Measurements from ENCODE around the gene LRP11.
"Not testable (repeated sequence)": the region's sequence is repeated elsewhere in the genome, so short reads cannot be mapped to it uniquely, and the experiment has no call there.

LRP11 gene

GRCh38 chr6:149854532-149854931 lies 9.6 kb downstream of the LRP11 start:
- no peak for FAIRE-seq
- no peak for DNase-seq (ENCODE audit: extremely low spot score, insufficient read length, low read depth)

- not testable (repeated sequence) for DNase-seq (ENCODE audit: extremely low spot score, insufficient read length, low read depth); FAIRE-seq
Measured at GRCh38 chr6:149854017-149854416, 10.1 kb downstream of the LRP11 start.

- FAIRE-seq: no peak
- DNase-seq (ENCODE audit: extremely low spot score, insufficient read length, low read depth): no peak
Measured at GRCh38 chr6:149852881-149853280, 11.3 kb downstream of the LRP11 start.

GRCh38 chr6:149852180-149852579 lies 12.0 kb downstream of the LRP11 start:
- FAIRE-seq (no peak), DNase-seq (ENCODE audit: extremely low spot score, insufficient read length, low read depth) (no peak)

GRCh38 chr6:149851461-149852110 lies 12.6 kb downstream of the LRP11 start:
- FAIRE-seq (no peak), DNase-seq (ENCODE audit: extremely low spot score, insufficient read length, low read depth) (no peak)

GRCh38 chr6:149848343-149848742 lies 15.8 kb downstream of the LRP11 start:
- not testable (repeated sequence) for FAIRE-seq; DNase-seq (ENCODE audit: extremely low spot score, insufficient read length, low read depth)

GRCh38 chr6:149847939-149848267 lies 16.3 kb downstream of the LRP11 start:
- DNase-seq (ENCODE audit: extremely low spot score, insufficient read length, low read depth) (no peak), FAIRE-seq (no peak)

GRCh38 chr6:149846321-149846720 lies 17.8 kb downstream of the LRP11 start:
- no peak for DNase-seq (ENCODE audit: extremely low spot score, insufficient read length, low read depth)
- FAIRE-seq: no peak

- no peak for FAIRE-seq
- DNase-seq (ENCODE audit: extremely low spot score, insufficient read length, low read depth): no peak
Measured at GRCh38 chr6:149845549-149845948, 18.6 kb downstream of the LRP11 start.

- FAIRE-seq (no peak), DNase-seq (ENCODE audit: extremely low spot score, insufficient read length, low read depth) (no peak)
Measured at GRCh38 chr6:149844480-149844879, 19.7 kb downstream of the LRP11 start.

GRCh38 chr6:149844036-149844435 lies 20.1 kb downstream of the LRP11 start:
- not testable (repeated sequence) for FAIRE-seq; DNase-seq (ENCODE audit: extremely low spot score, insufficient read length, low read depth)

- FAIRE-seq (no peak), DNase-seq (ENCODE audit: extremely low spot score, insufficient read length, low read depth) (no peak)
Measured at GRCh38 chr6:149843051-149843633, 21.0 kb downstream of the LRP11 start.

- DNase-seq (ENCODE audit: extremely low spot score, insufficient read length, low read depth) (no peak), FAIRE-seq (no peak)
Measured at GRCh38 chr6:149842331-149842730, 21.8 kb downstream of the LRP11 start.

GRCh38 chr6:149840345-149841075 lies 23.6 kb downstream of the LRP11 start:
- DNase-seq (ENCODE audit: extremely low spot score, insufficient read length, low read depth) (no peak), FAIRE-seq (no peak)

GRCh38 chr6:149834513-149835481 lies 29.4 kb downstream of the LRP11 start:
- FAIRE-seq (peak; percentile 56), DNase-seq (ENCODE audit: extremely low spot score, insufficient read length, low read depth) (no peak)

GRCh38 chr6:149833651-149834050 lies 30.5 kb downstream of the LRP11 start:
- FAIRE-seq (no peak), DNase-seq (ENCODE audit: extremely low spot score, insufficient read length, low read depth) (no peak)

GRCh38 chr6:149831308-149831820 lies 32.8 kb downstream of the LRP11 start:
- DNase-seq (ENCODE audit: extremely low spot score, insufficient read length, low read depth): no peak

GRCh38 chr6:149830731-149831307 lies 33.3 kb downstream of the LRP11 start:
- DNase-seq (ENCODE audit: extremely low spot score, insufficient read length, low read depth): no peak

More at GRCh38 chr6:149831308-149831820, 32.8 kb downstream of the LRP11 start:
- FAIRE-seq: no peak

GRCh38 chr6:149825292-149825691 lies 38.9 kb downstream of the LRP11 start:
- FAIRE-seq (no peak), DNase-seq (ENCODE audit: extremely low spot score, insufficient read length, low read depth) (no peak)

More at GRCh38 chr6:149830731-149831307, 33.3 kb downstream of the LRP11 start:
- no peak for FAIRE-seq

- FAIRE-seq: no peak
- DNase-seq (ENCODE audit: extremely low spot score, insufficient read length, low read depth): no peak
Measured at GRCh38 chr6:149823013-149823412, 41.1 kb downstream of the LRP11 start.
